Globus pallidus (tissue), 1 donor: ENCODE measurements around the gene KISS1R.

Experiments
- DNase-seq: peaks from one replicate; pipeline ENCODE4 v3.0.0-alpha.2; 2015; ENCODE audit warnings: low spot score

The KISS1R gene

GRCh38 chr19:939439-939838 lies 22.3 kb downstream of the KISS1R start:
- no peak for DNase-seq

- DNase-seq, result no peak
Observed at GRCh38 chr19:939922-940321, 22.8 kb downstream of the KISS1R start.

- DNase-seq, result peak; percentile 81
Observed at GRCh38 chr19:940591-941291, 23.6 kb downstream of the KISS1R start.

GRCh38 chr19:941292-942132 lies 24.4 kb downstream of the KISS1R start:
- no peak for DNase-seq

GRCh38 chr19:942133-942645 lies 25.1 kb downstream of the KISS1R start:
- no peak for DNase-seq

- DNase-seq, result no peak
Observed at GRCh38 chr19:943551-944170, 26.5 kb downstream of the KISS1R start.

- no peak for DNase-seq
Observed at GRCh38 chr19:944171-944567, 27.0 kb downstream of the KISS1R start.

GRCh38 chr19:944663-945241 lies 27.6 kb downstream of the KISS1R start:
- no peak for DNase-seq

GRCh38 chr19:945401-946252 lies 28.5 kb downstream of the KISS1R start:
- DNase-seq, result no peak

- no peak for DNase-seq
Observed at GRCh38 chr19:947090-947706, 30.1 kb downstream of the KISS1R start.

GRCh38 chr19:947707-948539 lies 30.8 kb downstream of the KISS1R start:
- peak; percentile 43 for DNase-seq

GRCh38 chr19:948842-949496 lies 31.8 kb downstream of the KISS1R start:
- DNase-seq, result no peak

GRCh38 chr19:950352-951066 lies 33.4 kb downstream of the KISS1R start:
- DNase-seq, result no peak

- DNase-seq, result no peak
Observed at GRCh38 chr19:952049-952679, 35.0 kb downstream of the KISS1R start.

GRCh38 chr19:952680-953444 lies 35.7 kb downstream of the KISS1R start:
- DNase-seq, result no peak

- DNase-seq, result no peak
Observed at GRCh38 chr19:953445-954271, 36.5 kb downstream of the KISS1R start.

GRCh38 chr19:954272-954671 lies 37.1 kb downstream of the KISS1R start:
- no peak for DNase-seq
